OCI-LY7 (cell line): ENCODE measurements around the gene LINGO4. TPM values are rescaled to one million over a fixed set of nuclear protein-coding genes. Genes with fewer than 3 reads are reported as not detected.

Experiments
- BruUV-seq: library from RNA; stranded (reverse); fragments of 400-500 nt; replicated peaks from 2 replicates; lab custom pipeline; 2021; lab: Mats Ljungman, UMichigan
- CTCF ChIA-PET: fragments of 300-600 bp; sonication (Branson Sonifier 250); formaldehyde crosslinking; loops from one replicate; lab custom pipeline; 2022; ENCODE audit warnings: antibody characterized with exemption; ENCODE audit not compliant: unreplicated experiment; lab: Charles Lee
- POLR2A ChIA-PET: fragments of 300-600 bp; sonication (Branson Sonifier 250); formaldehyde crosslinking; loops from one replicate; lab custom pipeline; 2022; ENCODE audit warnings: antibody characterized with exemption; lab: Charles Lee
- DNase-seq: peaks from one replicate; pipeline ENCODE4 v3.0.0-alpha.2; 2015; ENCODE audit warnings: low spot score
- H2AFZ ChIP-seq: fragments of 200-600 bp; sonication (generic), shearing (Covaris generic); 2 replicates; pipeline ENCODE4 v1.6.1; 2014; ENCODE audit warnings: mild to moderate bottlenecking, antibody characterized with exemption, low read length, moderate library complexity
- H3K27ac ChIP-seq: fragments of 200-600 bp; sonication (generic); 2 replicates; pipeline ENCODE4 v1.5.1; 2014; ENCODE audit warnings: mixed run types, low read depth, mild to moderate bottlenecking, moderate library complexity, low read length, inconsistent platforms; ENCODE audit not compliant: poor library complexity, severe bottlenecking
- H3K36me3 ChIP-seq: fragments of 200-600 bp; sonication (generic); 2 replicates; pipeline ENCODE4 v1.6.1; 2014; ENCODE audit warnings: mild to moderate bottlenecking, antibody characterized with exemption, low read length, moderate library complexity, mixed read lengths; ENCODE audit not compliant: insufficient read depth
- H3K4me1 ChIP-seq: fragments of 200-600 bp; sonication (generic); 2 replicates; pipeline ENCODE4 v1.5.1; 2014; ENCODE audit warnings: mild to moderate bottlenecking, low read length; ENCODE audit not compliant: insufficient read depth, poor library complexity, severe bottlenecking
- H3K4me2 ChIP-seq: fragments of 200-600 bp; sonication (generic); 2 replicates; pipeline ENCODE4 v1.6.1; 2014; ENCODE audit warnings: mild to moderate bottlenecking, low read length
- H3K4me3 ChIP-seq: fragments of 200-600 bp; sonication (generic); 2 replicates; pipeline ENCODE4 v1.5.1; 2014; ENCODE audit warnings: mild to moderate bottlenecking, low read depth, low read length; ENCODE audit not compliant: poor library complexity, severe bottlenecking
- H3K79me2 ChIP-seq: fragments of 200-600 bp; sonication (generic); 2 replicates; pipeline ENCODE4 v1.6.1; 2016; ENCODE audit warnings: low read depth, mild to moderate bottlenecking, low read length, moderate library complexity, mixed read lengths; ENCODE audit not compliant: insufficient read depth
- H3K9me2 ChIP-seq: fragments of 200-600 bp; sonication (generic); 2 replicates; pipeline ENCODE4 v1.6.1; 2016; ENCODE audit warnings: mild to moderate bottlenecking, low read length, mixed read lengths; ENCODE audit not compliant: insufficient read depth
- H3K9me3 ChIP-seq: fragments of 200-600 bp; sonication (generic); 2 replicates; pipeline ENCODE4 v1.6.1; 2014; ENCODE audit warnings: mild to moderate bottlenecking, mixed run types, low read length, mixed read lengths
- H4K20me1 ChIP-seq: fragments of 200-600 bp; sonication (generic); 2 replicates; pipeline ENCODE4 v1.6.1; 2014; ENCODE audit warnings: mild to moderate bottlenecking, antibody characterized with exemption, low read length, moderate library complexity, mixed read lengths; ENCODE audit not compliant: insufficient read depth
- CTCF ChIP-seq: fragments of 200-600 bp; sonication (generic); conservative IDR thresholded peaks from 2 replicates; pipeline ENCODE4 v1.5.1; 2014; ENCODE audit warnings: mild to moderate bottlenecking, antibody characterized with exemption, low read length, moderate library complexity, mixed read lengths
- EZH2phosphoT487 ChIP-seq: fragments of 200-600 bp; sonication (generic); IDR thresholded peaks from 2 replicates; pipeline ENCODE4 v1.6.1; 2018; ENCODE audit warnings: low read depth, borderline replicate concordance, mild to moderate bottlenecking, mixed run types, antibody characterized with exemption, low read length, moderate library complexity, mixed read lengths
- intact Hi-C: fragments of 100-400 bp; cut with micrococcal nuclease; formaldehyde crosslinking; loops from one replicate; pipeline ENCODE4 v1.10.0; 2022; ENCODE audit not compliant: unreplicated experiment
- total RNA-seq, 2 experiments: library from RNA; depleted of rRNA in 1 of 2; stranded (reverse); fragments of >200 nt in 1 of 2; shearing (Covaris generic) in 1 of 2; gene quantifications; 2 replicates each; pipeline ENCODE4 v1.2.3, GENCODE V29; 2014 to 2022

LINGO4 gene
- total RNA-seq, 2 experiments from 2014 or later = not detected

GRCh38 chr1:151809985-151810556, 4.9 kb upstream of the LINGO4 start:
- Histone ChIP-seq H3K27ac (no peak overlapping the region), H2AFZ (no peak overlapping the region), H3K4me2 (no peak overlapping the region), H3K9me3 (no peaks in the 10 kb centered on the region), H3K79me2 (no peaks in the 10 kb centered on the region), H3K9me2 (no peaks in the 10 kb centered on the region), H4K20me1 (no peaks in the 10 kb centered on the region), H3K4me3 (no peak overlapping the region), H3K4me1 (no peaks in the 10 kb centered on the region), H3K36me3 (no peaks in the 10 kb centered on the region)
- intact Hi-C loops = no loop called here
- DNase-seq = no peak
- TF ChIP-seq CTCF = no peak
- TF ChIP-seq EZH2phosphoT487 = no peak
- CTCF ChIA-PET = interaction anchor here (0.9 kb wide), 1 partner anchor 12 kb away, joined by 3 read pairs; no protein-coding TSS in a partner anchor
- POLR2A ChIA-PET = interaction anchor here (0.7 kb wide), 1 partner anchor 392 kb away, joined by 3 read pairs; no protein-coding TSS in a partner anchor
- BruUV-seq = no TSS peak

GRCh38 chr1:151809290-151809984, 4.2 kb upstream of the LINGO4 start:
- POLR2A ChIA-PET = interaction anchor here (0.7 kb wide), 1 partner anchor 392 kb away, joined by 3 read pairs; no protein-coding TSS in a partner anchor
- intact Hi-C loops = no loop called here

More at GRCh38 chr1:151809290-151809984, 4.2 kb upstream of the LINGO4 start:
- H3K4me2 ChIP-seq = no peak overlapping the region
- CTCF ChIA-PET = interaction anchor here (0.9 kb wide), 1 partner anchor 12 kb away, joined by 3 read pairs; no protein-coding TSS in a partner anchor
- no TSS peak for BruUV-seq
- no peaks in the 10 kb centered on the region for H3K36me3 ChIP-seq
- H2AFZ ChIP-seq = no peak overlapping the region
- peaks cover 2% of the 10 kb centered on the region for H3K4me1 ChIP-seq
- TF ChIP-seq EZH2phosphoT487 (no peak), CTCF (no peak)
- H3K79me2 ChIP-seq = no peaks in the 10 kb centered on the region
- DNase-seq = no peak
- no peak overlapping the region for H3K27ac ChIP-seq
- no peaks in the 10 kb centered on the region for H3K9me3 ChIP-seq
- H3K4me3 ChIP-seq = no peak overlapping the region
- H4K20me1 ChIP-seq = no peaks in the 10 kb centered on the region
- H3K9me2 ChIP-seq = no peaks in the 10 kb centered on the region
